NCI-H2081 treated with DMSO at 0.1 percent for 48 hours (cell line): ENCODE measurements around the gene QRICH1.

ENCODE experiments used
- DNase-seq: peaks from one replicate; lab custom pipeline; 2025; lab: John Stamatoyannopoulos, UW

The QRICH1 gene

GRCh38 chr3:48997714-48998637, 95.9 kb downstream of the QRICH1 start:
- DNase-seq = no peak

GRCh38 chr3:48997102-48997635, 96.7 kb downstream of the QRICH1 start:
- no peak for DNase-seq

- no peak for DNase-seq
Observed at GRCh38 chr3:48996640-48997039, 97.2 kb downstream of the QRICH1 start.

- DNase-seq = no peak
Observed at GRCh38 chr3:48993834-48994233, 100.0 kb downstream of the QRICH1 start.

- DNase-seq = no peak
Observed at GRCh38 chr3:48991851-48992545, 101.9 kb downstream of the QRICH1 start.

GRCh38 chr3:48990636-48991469, 103.0 kb downstream of the QRICH1 start:
- DNase-seq = no peak

GRCh38 chr3:48989796-48990635, 103.9 kb downstream of the QRICH1 start, which contains the start of gene P4HTM:
Gene P4HTM (plus strand): TSS chr3:48990241. CDS start chr3:48990257, 16 bp downstream.
- no peak for DNase-seq

GRCh38 chr3:48989126-48989795, 104.6 kb downstream of the QRICH1 start:
- DNase-seq = no peak

GRCh38 chr3:48985831-48986376, 108.0 kb downstream of the QRICH1 start:
- no peak for DNase-seq

GRCh38 chr3:48984663-48985062, 109.2 kb downstream of the QRICH1 start:
- no peak for DNase-seq

GRCh38 chr3:48983096-48983495, 110.8 kb downstream of the QRICH1 start:
- DNase-seq = no peak

- no peak for DNase-seq
Observed at GRCh38 chr3:48982686-48983085, 111.2 kb downstream of the QRICH1 start.

- no peak for DNase-seq
Observed at GRCh38 chr3:48982016-48982415, 111.9 kb downstream of the QRICH1 start.

GRCh38 chr3:48980295-48980694, 113.6 kb downstream of the QRICH1 start:
- no peak for DNase-seq
